PFSK-1 (cell line): ENCODE measurements around the gene CLCN4.

Experiments used
- FOXP2 ChIP-seq: optimal IDR thresholded peaks from 2 replicates; pipeline ENCODE3; 2011; ENCODE audit warnings: borderline replicate concordance, control low read depth, inconsistent platforms; ENCODE audit not compliant: insufficient read depth; ENCODE audit errors: extremely low read length, extremely low read depth
- POLR2AphosphoS5 ChIP-seq: IDR thresholded peaks from 2 replicates; pipeline ENCODE4 v1.6.1; 2012; ENCODE audit warnings: low read depth, mild to moderate bottlenecking, control low read depth, low read length, moderate library complexity
- REST ChIP-seq, 2 experiments: IDR thresholded peaks; 2 replicates each; pipeline versions ENCODE4 v1.6.1 to v1.8.0; 2011 to 2012; ENCODE audit warnings: low read depth in 2 of 2, low read length in 2 of 2, control low read depth in 1 of 2, inconsistent platforms in 1 of 2, mild to moderate bottlenecking in 1 of 2, moderate library complexity in 1 of 2; ENCODE audit not compliant: insufficient read depth in 1 of 2
- SIN3A ChIP-seq: IDR thresholded peaks from 2 replicates; pipeline ENCODE4 v1.6.1; 2012; ENCODE audit warnings: mild to moderate bottlenecking, low read length, moderate library complexity, borderline replicate concordance; ENCODE audit not compliant: insufficient read depth
- TAF1 ChIP-seq: IDR thresholded peaks from 2 replicates; pipeline ENCODE4 v1.6.1; 2012; ENCODE audit warnings: low read length, control low read depth, borderline replicate concordance; ENCODE audit not compliant: insufficient read depth

The CLCN4 gene

GRCh38 chrX:10235851-10236250 is 79.1 kb downstream of the CLCN4 start:
- TF ChIP-seq TAF1 (no peak), SIN3A (no peak), REST (IDR thresholded peaks at IDR 0.05; ENCODE audit: insufficient read depth in 1 of 2, low read depth in 2 of 2, low read length in 2 of 2) (no peak), POLR2AphosphoS5 (no peak), FOXP2 (no peak)

GRCh38 chrX:10237241-10237640 is 80.5 kb downstream of the CLCN4 start:
- no peak for TF ChIP-seq SIN3A
- TF ChIP-seq POLR2AphosphoS5 = no peak
- TF ChIP-seq REST (IDR thresholded peaks at IDR 0.05; ENCODE audit: insufficient read depth in 1 of 2, low read depth in 2 of 2, low read length in 2 of 2) = no peak
- no peak for TF ChIP-seq FOXP2
- no peak for TF ChIP-seq TAF1

GRCh38 chrX:10239611-10240064 is 82.9 kb downstream of the CLCN4 start:
- TF ChIP-seq TAF1 = no peak

GRCh38 chrX:10240918-10241317 is 84.1 kb downstream of the CLCN4 start:
- TF ChIP-seq TAF1 (no peak), REST (IDR thresholded peaks at IDR 0.05; ENCODE audit: insufficient read depth in 1 of 2, low read depth in 2 of 2, low read length in 2 of 2) (no peak), FOXP2 (no peak), SIN3A (no peak), POLR2AphosphoS5 (no peak)

GRCh38 chrX:10242026-10242425 is 85.3 kb downstream of the CLCN4 start:
- TF ChIP-seq POLR2AphosphoS5 = no peak
- no peak for TF ChIP-seq TAF1
- no peak for TF ChIP-seq SIN3A
- TF ChIP-seq FOXP2 = no peak
- no peak for TF ChIP-seq REST (IDR thresholded peaks at IDR 0.05; ENCODE audit: insufficient read depth in 1 of 2, low read depth in 2 of 2, low read length in 2 of 2)

GRCh38 chrX:10243106-10243505 is 86.3 kb downstream of the CLCN4 start:
- TF ChIP-seq TAF1 (no peak), POLR2AphosphoS5 (no peak), FOXP2 (no peak), REST (IDR thresholded peaks at IDR 0.05; ENCODE audit: insufficient read depth in 1 of 2, low read depth in 2 of 2, low read length in 2 of 2) (no peak), SIN3A (no peak)
